ENCODE results near the gene RASAL2. TPM values are rescaled to one million over a fixed set of nuclear protein-coding genes. Genes with fewer than 3 reads are reported as not detected.

Gene RASAL2
- polyA plus RNA-seq, 10 donors: 11.1 to 17.1 (median 13.1) TPM

Other genes with a start within 250 kb of the RASAL2 start
- 10 to 100 TPM in 2 of 10 donors, 1 to 10 TPM in 8; 4.9 to 11.2 (median 7.5) TPM for gene SEC16B, start 124.0 kb upstream of the RASAL2 start, polyA plus RNA-seq (ENCODE audit: insufficient read length in 10 of 10)